Measurements from ENCODE around the gene MTCH1.

- TF ChIP-seq CTCF (IDR thresholded peaks at IDR 0.05) (no peak), TEAD4 (CRISPR knock-in tag; IDR thresholded peaks at IDR 0.05) (no peak), ATF1 (CRISPR knock-in tag; IDR thresholded peaks at IDR 0.05) (no peak), USF2 (CRISPR knock-in tag; IDR thresholded peaks at IDR 0.05) (no peak), PREB (CRISPR knock-in tag; IDR thresholded peaks at IDR 0.05; ENCODE audit: borderline replicate concordance) (no peak), FOXP1 (CRISPR knock-in tag; IDR thresholded peaks at IDR 0.05; ENCODE audit: borderline replicate concordance) (no peak)
Observed at GRCh38 chr6:36980876-36981619, 4.9 kb downstream of the MTCH1 start.
